K562 (cell line): Measurements from ENCODE around the gene SLC12A6. TPM values are rescaled to one million over a fixed set of nuclear protein-coding genes. Genes with fewer than 3 reads are reported as not detected.

Experiments
- ATAC-seq: fragments of 200-7000 bp; cut with Tn5 transposase; 3 replicates; pipeline ENCODE4 v1.9.1; 2020; ENCODE audit warnings: moderate library complexity
- BruUV-seq: library from RNA; stranded (reverse); fragments of 400-500 nt; replicated peaks from 2 replicates; lab custom pipeline; 2021; lab: Mats Ljungman, UMichigan
- CTCF ChIA-PET: fragments of 300-600 bp; formaldehyde crosslinking; extraction: SDS; loops from one replicate; lab custom pipeline; 2021; ENCODE audit warnings: low intra/inter-chr PET ratio; lab: Yijun Ruan, JAX
- POLR2A ChIA-PET: fragments of 300-600, 350-650 bp; sonication (Branson Sonifier 250); formaldehyde crosslinking; extraction: SDS; loops from one replicate; lab custom pipeline; 2021; ENCODE audit warnings: antibody characterized with exemption, inconsistent platforms; lab: Yijun Ruan, JAX
- DNase-seq, 4 experiments: peaks; one replicate each; pipeline versions ENCODE4 v3.0.0 to v3.0.0-alpha.2; 2011 to 2018; ENCODE audit warnings: low spot score in 3 of 4, mixed read lengths in 3 of 4; ENCODE audit errors: extremely low read depth in 1 of 4
- FAIRE-seq: peaks from 2 replicates; lab custom pipeline; 2011; peaks lifted over from hg19 to GRCh38; lab: Jason Lieb, UNC
- H2AFZ ChIP-seq: 2 replicates; pipeline ENCODE4 v1.6.0; 2011; ENCODE audit warnings: low read depth, low read length, control low read depth, inconsistent platforms
- H3K27ac ChIP-seq: fragments of 200-600 bp; 3 replicates; pipeline ENCODE4 v1.8.0; 2011; ENCODE audit warnings: low read depth, mild to moderate bottlenecking, control low read depth, inconsistent platforms, low read length, moderate library complexity, mixed read lengths; ENCODE audit errors: extremely low read depth
- H3K27me3 ChIP-seq, 2 experiments: fragments of 300-600 bp in 1 of 2; 2 replicates in 1 of 2; 3 replicates in 1 of 2; pipeline versions ENCODE4 v1.6.0 to v1.8.0; 2011; ENCODE audit warnings: inconsistent platforms in 2 of 2, low read length in 2 of 2, mild to moderate bottlenecking in 1 of 2, mixed read lengths in 1 of 2, moderate library complexity in 1 of 2; ENCODE audit not compliant: control insufficient read depth in 2 of 2, insufficient read depth in 2 of 2
- H3K36me3 ChIP-seq: fragments of 300-600 bp; 3 replicates; pipeline ENCODE4 v1.8.0; 2011; ENCODE audit warnings: mild to moderate bottlenecking, low read length, inconsistent platforms; ENCODE audit not compliant: control insufficient read depth, insufficient read depth
- H3K4me1 ChIP-seq, 2 experiments: fragments of 200-600 bp in 1 of 2; replicated peaks in 1 of 2; 2 replicates in 1 of 2; 3 replicates in 1 of 2; pipeline versions ENCODE4 v1.5.1 to v1.8.0; 2011; ENCODE audit warnings: inconsistent platforms in 2 of 2, low read length in 2 of 2, mild to moderate bottlenecking in 1 of 2, mixed read lengths in 1 of 2, moderate library complexity in 1 of 2; ENCODE audit not compliant: control insufficient read depth in 2 of 2, insufficient read depth in 2 of 2
- H3K4me2 ChIP-seq: 2 replicates; pipeline ENCODE4 v1.6.1; 2011; ENCODE audit warnings: low read length, control low read depth, inconsistent platforms, mixed read lengths; ENCODE audit not compliant: insufficient read depth
- H3K4me3 ChIP-seq: fragments of 200-600 bp; sonication (generic), shearing (Covaris generic); 2 replicates; pipeline ENCODE4 v1.5.1; 2016; ENCODE audit warnings: control low read depth, inconsistent platforms
- H3K79me2 ChIP-seq: fragments of 200-600 bp; 3 replicates; pipeline ENCODE4 v1.8.0; 2011; ENCODE audit warnings: low read length, inconsistent platforms; ENCODE audit not compliant: control insufficient read depth, insufficient read depth
- H3K9ac ChIP-seq, 2 experiments: 2 replicates each; pipeline versions ENCODE4 v1.6.0 to v1.6.1; 2011; ENCODE audit warnings: low read depth in 2 of 2, low read length in 2 of 2, control low read depth in 1 of 2, inconsistent platforms in 1 of 2, mild to moderate bottlenecking in 1 of 2, mixed read lengths in 1 of 2; ENCODE audit not compliant: insufficient read depth in 1 of 2
- H3K9me1 ChIP-seq: one replicate; pipeline ENCODE4 v1.6.0; 2011; ENCODE audit warnings: inconsistent platforms, mild to moderate bottlenecking, low read length, moderate library complexity; ENCODE audit not compliant: control insufficient read depth, insufficient read depth
- H3K9me3 ChIP-seq: replicated peaks from 2 replicates; pipeline ENCODE4 v1.5.1; 2011; ENCODE audit warnings: low read depth, low read length, inconsistent platforms; ENCODE audit not compliant: control insufficient read depth, insufficient read depth
- H4K20me1 ChIP-seq: replicated peaks from 2 replicates; pipeline ENCODE4 v1.6.1; 2011; ENCODE audit warnings: low read length, inconsistent platforms, mixed read lengths; ENCODE audit not compliant: control insufficient read depth, insufficient read depth
- CBFA2T3 ChIP-seq: fragments of 450-650 bp; IDR thresholded peaks from 2 replicates; pipeline ENCODE4 v1.6.1; 2017
- CEBPZ ChIP-seq: fragments of 150-350 bp; IDR thresholded peaks from 2 replicates; pipeline ENCODE4 v1.6.1; 2014; ENCODE audit warnings: low read depth, mild to moderate bottlenecking, low read length, borderline replicate concordance
- MEIS2 ChIP-seq: fragments of 450-650 bp; IDR thresholded peaks from 2 replicates; pipeline ENCODE4 v1.6.1; 2014; ENCODE audit warnings: mild to moderate bottlenecking; ENCODE audit not compliant: partially characterized antibody
- NR0B1 ChIP-seq: fragments of 450-650 bp; IDR thresholded peaks from one replicate; pipeline ENCODE4 v1.6.1; 2018; ENCODE audit warnings: mild to moderate bottlenecking, moderate library complexity; ENCODE audit not compliant: partially characterized antibody
- TAF1 ChIP-seq: IDR thresholded peaks from 2 replicates; pipeline ENCODE4 v1.6.1; 2011; ENCODE audit warnings: mild to moderate bottlenecking, low read length, moderate library complexity; ENCODE audit not compliant: insufficient read depth, control insufficient read depth, severe bottlenecking; ENCODE audit errors: extremely low read depth
- TCF3 ChIP-seq: sonication (generic); formaldehyde crosslinking; IDR thresholded peaks from 2 replicates; pipeline ENCODE4 v1.4.0; 2020; ENCODE audit warnings: mild to moderate bottlenecking, missing genetic modification reagents
- TCF7L2 ChIP-seq: fragments of 150-350 bp; IDR thresholded peaks from 2 replicates; pipeline ENCODE4 v1.6.1; 2016; ENCODE audit warnings: low read depth, mild to moderate bottlenecking, low read length, moderate library complexity
- TEAD4 ChIP-seq, 2 experiments: sonication (generic) in 1 of 2; formaldehyde crosslinking in 1 of 2; IDR thresholded peaks; 2 replicates each; pipeline versions ENCODE4 v1.6.1 to v1.8.0; 2012 to 2022; ENCODE audit warnings: borderline replicate concordance in 1 of 2, inconsistent platforms in 1 of 2, low read length in 1 of 2, mild to moderate bottlenecking in 1 of 2, missing genetic modification reagents in 1 of 2
- ZHX1 ChIP-seq: fragments of 150-350 bp; conservative IDR thresholded peaks from 2 replicates; pipeline ENCODE4 v1.6.1; 2014; ENCODE audit warnings: low read length
- ZNF766 ChIP-seq: fragments of 200-800 bp; sonication (Bioruptor generic); conservative IDR thresholded peaks from 2 replicates; pipeline ENCODE4 v1.6.1; 2016; ENCODE audit warnings: missing genetic modification characterization, missing compliant biosample characterization
- WGBS: fragments of 100-300 bp; shearing (Covaris generic); methylation state at CpG from one replicate; pipeline ENCODE4 v1.1.6; 2016; ENCODE audit warnings: low coverage, mixed read lengths; ENCODE audit not compliant: insufficient coverage; ENCODE audit errors: missing lambda C conversion rate; 5-methylcytosine and 5-hydroxymethylcytosine counted together
- in situ Hi-C: fragments of 300-500 bp; cut with MboI; formaldehyde crosslinking; loops from 4 replicates; pipeline ENCODE4 v1.15.0; 2018; ENCODE audit warnings: inconsistent platforms, mixed read lengths
- intact Hi-C: fragments of 100-400 bp; cut with micrococcal nuclease; formaldehyde crosslinking; loops from 2 replicates; pipeline ENCODE4 v1.14.2; 2022
- polyA plus RNA-seq, 8 experiments: library from polyadenylated mRNA; depleted of rRNA in 4 of 8; stranded (reverse) in 5 of 8; unstranded in 3 of 8; fragments of >200 nt; fragmentation: Nextera tagmentation in 2 of 8; fragmentation: Illumina TruSeq in 1 of 8; extraction: Ambion mirVana in 2 of 8; extraction: Trizol in 1 of 8; gene quantifications; 2 replicates each; pipeline versions ENCODE4 v1.2.1 to v1.2.3, GENCODE V29; 2011 to 2014; ENCODE audit warnings: inconsistent platforms in 1 of 8, missing spikeins in 1 of 8
- total RNA-seq, 7 experiments: library from RNA; depleted of rRNA in 6 of 7; stranded (reverse); fragments of >200 nt in 6 of 7; fragmentation: Illumina TruSeq in 2 of 7; extraction: Trizol in 2 of 7; gene quantifications; 2 replicates each; pipeline versions ENCODE4 v1.2.1 to v1.2.3, GENCODE V29; 2011 to 2021; ENCODE audit warnings: low replicate concordance in 1 of 7

The SLC12A6 gene
- total and polyA plus RNA-seq, 9 of the 15 experiments (the other 6 are each of a cell fraction or from before 2014, with no cell fraction given), result 1.4 to 16.4 (median 6.7) TPM

DNA sequence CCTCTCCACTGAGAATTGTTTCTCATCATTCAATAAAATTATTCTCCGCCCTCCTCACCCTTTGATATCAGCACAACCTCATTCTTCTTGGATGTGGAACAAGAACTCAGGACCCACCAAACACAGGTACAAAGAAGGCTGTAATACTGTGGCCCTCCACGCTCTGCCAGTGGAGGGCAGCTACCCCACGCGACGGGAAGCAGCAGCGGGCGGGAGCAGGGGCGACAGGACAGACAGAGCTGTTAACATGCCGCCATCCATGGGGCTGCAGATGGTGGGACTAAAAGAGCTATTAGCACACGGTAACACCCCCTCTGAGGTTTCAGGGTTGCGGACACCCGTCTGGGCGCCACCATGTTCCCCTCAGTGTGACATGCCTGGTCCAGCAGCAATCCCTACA, 75.2 kb downstream of the SLC12A6 start (continued):
- TF ChIP-seq CEBPZ, result no peak
- TF ChIP-seq NR0B1, result no peak
- TF ChIP-seq TAF1, result no peak
- TF ChIP-seq, all 486 proteins: peak for 0

DNA sequence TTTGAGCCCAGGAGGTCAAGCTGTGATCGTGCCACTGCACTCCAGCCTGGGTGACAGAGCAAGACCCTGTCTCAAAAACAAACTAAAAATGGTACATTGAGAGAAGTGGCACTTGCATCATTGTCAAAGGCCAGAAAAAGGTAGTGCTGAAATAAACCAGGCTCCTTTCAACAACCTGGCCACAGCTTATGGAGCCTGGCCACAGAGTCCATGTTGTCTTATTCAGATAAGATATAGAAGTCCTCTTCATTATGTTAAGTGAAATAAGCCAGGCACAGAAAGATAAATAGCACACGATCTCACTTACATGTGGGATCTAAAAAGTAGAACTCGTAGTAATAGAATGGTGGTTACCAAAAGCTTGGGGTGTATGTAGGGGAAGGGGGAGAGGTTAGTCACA, 78.0 kb downstream of the SLC12A6 start:
- BruUV-seq, result no TSS peak
- TF ChIP-seq TEAD4 (IDR thresholded peaks at IDR 0.05; ENCODE audit: low read length), result peak; percentile 39; the same call in 1 of the 2 replicates
- no peak for TF ChIP-seq TEAD4 (CRISPR knock-in tag; IDR thresholded peaks at IDR 0.05; ENCODE audit: borderline replicate concordance)
- TF ChIP-seq MEIS2, result peak; percentile 35
- peak; percentile 50 for TF ChIP-seq TCF3 (CRISPR knock-in tag)
- TF ChIP-seq ZHX1, result no peak
- TF ChIP-seq TCF7L2, result no peak
- TF ChIP-seq CBFA2T3, result peak; percentile 30; the same call in 1 of the 2 replicates
- TF ChIP-seq ZNF766 (CRISPR knock-in tag), result peak; percentile 77
- Histone ChIP-seq H3K4me1 (peaks cover 4% of the 10 kb centered on the region in 2 experiments; a peak in 3 of 5 replicates), H2AFZ (peak overlapping the region; percentile 52; the same call in 1 of the 2 replicates), H3K4me2 (no peak overlapping the region), H3K27me3 (no peaks in the 10 kb centered on the region), H3K79me2 (no peaks in the 10 kb centered on the region), H3K36me3 (no peaks in the 10 kb centered on the region), H3K9me3 (no peaks in the 10 kb centered on the region), H3K27ac (0 out of 3 replicates have a peak overlapping the region, but pooled peaks have one; percentile 23), H3K9ac (no peak overlapping the region), H3K9me1 (no peaks in the 10 kb centered on the region), H3K4me3 (no peak overlapping the region), H4K20me1 (no peaks in the 10 kb centered on the region)
- ChIA-PET CTCF (no interaction called here), POLR2A (interaction anchor here (0.7 to 1.2 kb wide), 4 partner anchors 10 to 435 kb away, joined by 3 to 5 read pairs (median 3); no protein-coding TSS in a partner anchor)
- peak in 1 of 4 experiments; percentile 10 for DNase-seq
- in situ Hi-C loops (no loop called here), intact Hi-C loops (no loop called here)
- 37% methylated on average over 3 of the region's 3 CpGs for WGBS
- peak; percentile 44 for FAIRE-seq
- ATAC-seq, result peak; percentile 51
